ENCODE measurements around the gene ODC1.

Gene ODC1

GRCh38 chr2:10414591-10414990 lies 33.5 kb downstream of the ODC1 start:
- DNase-seq (ENCODE audit: low spot score), result no peak

GRCh38 chr2:10413991-10414451 lies 34.1 kb downstream of the ODC1 start:
- DNase-seq (ENCODE audit: low spot score), result no peak

- DNase-seq (ENCODE audit: low spot score), result no peak
Observed at GRCh38 chr2:10413503-10413902, 34.6 kb downstream of the ODC1 start.

DNA sequence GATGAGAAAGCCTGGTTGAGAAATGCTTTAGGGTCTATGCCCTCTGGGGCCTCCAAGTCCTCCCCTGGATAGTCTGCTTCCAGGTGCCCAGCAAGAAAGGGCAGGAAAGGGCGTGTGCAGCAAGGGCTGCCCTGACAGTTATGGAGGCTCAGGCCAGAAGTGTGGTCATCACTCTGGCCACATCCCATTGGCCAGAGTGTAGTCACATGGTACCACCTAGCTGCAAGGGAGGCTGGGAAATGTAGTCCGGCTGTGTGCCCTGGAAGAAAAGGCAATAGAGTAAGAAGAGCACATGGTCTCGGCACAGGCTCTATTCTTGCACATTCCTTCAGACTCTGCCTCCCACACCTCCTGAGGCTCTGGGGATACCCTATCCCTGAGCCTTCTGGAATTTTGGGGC lies 35.7 kb downstream of the ODC1 start:
- no peak for DNase-seq (ENCODE audit: low spot score)

DNA sequence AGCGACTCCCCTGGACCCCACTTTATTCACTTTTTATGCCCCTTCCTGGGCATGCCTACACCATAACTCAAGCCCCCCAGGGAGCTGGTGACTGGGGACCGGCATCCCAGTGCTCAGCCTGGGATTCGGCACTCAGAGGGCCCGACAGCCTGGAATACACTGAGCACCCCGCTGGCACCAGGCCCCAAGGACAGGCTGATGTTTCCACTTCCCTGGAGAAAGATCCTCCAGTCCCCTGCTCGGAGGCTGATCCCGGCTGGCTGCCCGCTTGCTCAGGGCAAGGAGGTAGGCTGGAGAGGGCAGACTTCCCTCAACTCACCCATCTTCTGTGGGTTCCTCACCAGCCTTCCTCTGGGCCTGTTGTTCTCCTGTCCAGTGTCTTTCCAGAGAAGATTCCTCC lies 36.6 kb downstream of the ODC1 start:
- DNase-seq (ENCODE audit: low spot score), result no peak

DNA sequence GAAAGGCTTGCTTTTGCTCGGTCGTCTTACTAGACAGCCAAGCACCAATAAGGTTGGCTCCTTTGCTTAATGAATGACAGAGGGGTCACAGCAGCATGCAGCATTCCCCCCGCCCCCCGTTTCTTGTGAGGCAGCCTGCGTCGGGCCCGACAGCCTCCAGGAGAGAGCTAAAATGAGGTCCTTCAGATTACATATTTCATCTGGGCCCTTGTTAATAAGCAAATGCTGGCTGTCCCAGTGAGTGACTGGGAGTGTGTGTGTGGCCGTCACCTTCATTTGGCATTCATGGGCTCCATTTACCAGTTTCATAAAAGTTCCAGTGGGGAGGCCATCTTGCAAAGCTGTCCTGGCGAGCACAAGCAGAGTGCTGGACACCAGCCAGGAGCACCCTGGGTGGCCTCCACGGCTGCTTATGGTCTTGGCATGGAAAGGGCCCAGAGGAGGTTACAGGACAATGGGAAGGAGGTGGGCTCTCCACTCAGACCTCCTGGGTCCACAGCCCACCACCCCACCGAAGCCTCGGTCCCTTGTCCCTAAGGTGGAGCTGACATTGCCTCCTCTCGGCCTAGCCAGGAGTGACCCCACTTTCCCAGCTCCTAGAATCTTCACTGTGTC lies 37.2 kb downstream of the ODC1 start:
- no peak for DNase-seq (ENCODE audit: low spot score)

DNA sequence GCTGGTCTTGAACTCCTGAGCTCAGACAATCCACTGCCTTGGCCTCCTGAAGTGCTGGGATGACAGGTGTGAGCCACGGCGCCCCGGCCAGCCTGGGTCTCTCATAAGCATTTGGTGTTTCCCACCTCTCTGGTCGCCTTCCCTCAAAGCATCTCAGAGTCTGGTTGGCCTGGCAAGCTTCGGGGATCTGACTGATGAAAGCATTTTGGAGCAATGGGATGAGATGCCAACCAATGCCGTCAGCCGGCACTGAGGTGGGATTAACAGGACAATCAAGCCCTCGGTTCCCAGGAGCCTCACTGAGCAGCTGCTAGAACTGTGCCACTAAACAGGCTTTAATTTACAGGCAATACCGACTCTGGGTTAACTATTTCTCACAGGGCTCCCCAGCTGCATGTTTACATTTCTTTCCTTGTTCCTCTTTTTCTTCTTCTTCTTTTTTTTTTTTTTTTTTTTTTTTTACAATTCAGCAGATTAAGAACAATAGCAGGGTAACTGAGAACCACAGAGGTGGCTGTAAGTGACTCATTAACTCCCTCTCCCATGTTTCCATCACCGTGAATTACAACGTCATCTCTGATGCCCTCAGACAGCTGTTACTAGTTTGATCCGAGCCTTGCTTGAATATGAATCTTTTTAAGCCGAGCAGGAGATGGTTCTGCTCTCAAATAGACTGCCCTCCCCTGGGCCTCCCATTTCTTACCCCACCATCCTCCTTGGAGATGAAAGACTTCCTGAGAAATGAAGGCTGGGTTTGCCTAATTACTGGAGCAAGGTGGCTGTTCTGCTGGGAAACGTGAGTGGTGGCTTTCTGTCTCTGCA lies 37.9 kb downstream of the ODC1 start:
- DNase-seq (ENCODE audit: low spot score), result no peak

DNA sequence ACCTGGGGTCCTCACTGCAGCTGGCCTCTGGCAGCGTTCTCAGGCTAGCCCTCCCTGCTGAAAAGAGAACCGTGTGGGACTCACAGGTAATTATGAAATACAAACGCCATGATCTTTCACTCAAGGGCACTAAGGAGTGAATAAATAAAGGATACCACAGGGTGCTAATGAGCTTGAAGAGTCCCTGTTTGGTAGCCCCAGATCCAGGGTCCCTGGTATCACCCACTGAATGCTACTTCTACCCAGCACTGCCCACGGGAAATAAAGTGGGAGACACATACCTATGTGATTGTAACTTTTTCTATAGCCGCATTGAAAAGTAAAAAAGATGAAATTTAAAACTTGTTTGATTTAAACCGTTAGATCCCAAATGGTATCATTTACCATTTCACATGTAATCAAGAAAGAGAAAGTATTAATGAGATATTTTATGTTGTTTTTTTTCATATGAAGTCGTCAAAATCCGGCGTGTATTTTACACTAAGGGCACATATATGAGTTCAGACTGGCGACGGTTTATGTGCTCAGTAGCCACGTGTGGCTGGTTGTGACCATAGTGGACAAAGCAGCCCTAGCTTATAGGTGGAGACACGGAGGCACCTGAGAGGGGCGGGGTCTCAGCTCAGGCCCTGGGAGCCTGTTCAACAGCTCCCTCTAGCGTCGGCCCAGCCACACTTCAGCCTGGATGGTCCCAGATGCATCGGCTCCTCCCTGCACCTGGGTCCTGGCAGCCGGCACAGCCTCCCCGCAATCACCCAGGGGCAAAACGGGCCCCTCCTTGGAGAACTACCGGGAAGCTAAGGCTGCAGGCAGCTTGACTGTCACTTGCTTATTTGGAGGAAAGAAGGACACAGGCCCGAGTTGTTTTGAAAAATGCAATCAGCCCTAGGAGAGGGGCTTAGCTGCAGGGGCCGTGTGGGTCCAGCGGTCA lies 39.2 kb downstream of the ODC1 start:
- peak; percentile 60 for DNase-seq (ENCODE audit: low spot score)

- DNase-seq (ENCODE audit: low spot score), result no peak
Observed at GRCh38 chr2:10407841-10408648, 40.1 kb downstream of the ODC1 start.

DNA sequence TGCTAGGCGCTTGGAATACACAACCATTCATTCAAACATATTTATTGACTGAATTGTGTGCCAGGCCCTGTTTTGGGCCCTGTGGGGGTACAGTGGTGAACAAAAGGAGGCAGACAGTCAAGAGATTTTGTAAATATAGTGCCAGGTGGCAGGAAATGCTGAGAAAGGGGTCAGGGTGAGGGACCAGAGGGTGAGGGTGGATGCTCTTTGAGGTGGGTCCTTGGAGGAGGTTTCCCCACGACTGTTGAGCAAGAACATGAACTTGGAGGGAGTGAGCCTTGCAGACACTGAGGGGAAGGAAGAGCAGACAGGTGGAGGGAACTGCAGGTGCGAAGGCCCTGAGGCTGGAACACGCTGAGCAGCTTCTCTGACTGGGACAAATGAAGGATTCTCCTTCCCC lies 40.7 kb downstream of the ODC1 start:
- no peak for DNase-seq (ENCODE audit: low spot score)

- DNase-seq (ENCODE audit: low spot score), result no peak
Observed at GRCh38 chr2:10406491-10407188, 41.5 kb downstream of the ODC1 start.

GRCh38 chr2:10406016-10406415 lies 42.1 kb downstream of the ODC1 start:
- no peak for DNase-seq (ENCODE audit: low spot score)

DNA sequence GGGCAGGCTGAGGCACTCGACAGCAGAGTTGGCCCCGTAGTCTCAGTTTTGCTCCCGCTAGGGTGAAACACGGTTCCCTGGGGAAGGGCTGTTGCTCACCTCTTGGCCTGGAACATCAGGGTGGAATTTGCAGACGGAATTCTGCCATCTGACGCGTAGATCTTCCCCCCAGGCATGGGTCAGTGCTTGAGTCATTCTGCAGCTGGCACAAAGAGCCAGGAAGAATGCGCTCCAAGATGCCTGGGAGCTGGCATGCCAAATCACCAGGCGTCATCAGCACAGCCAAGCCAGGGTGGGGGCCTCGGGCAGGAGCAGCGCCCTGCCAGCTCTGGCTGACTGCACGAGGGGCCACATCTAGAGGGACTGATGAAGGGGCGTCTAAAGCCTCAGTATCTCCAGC lies 42.7 kb downstream of the ODC1 start:
- peak; percentile 54 for DNase-seq (ENCODE audit: low spot score)

DNA sequence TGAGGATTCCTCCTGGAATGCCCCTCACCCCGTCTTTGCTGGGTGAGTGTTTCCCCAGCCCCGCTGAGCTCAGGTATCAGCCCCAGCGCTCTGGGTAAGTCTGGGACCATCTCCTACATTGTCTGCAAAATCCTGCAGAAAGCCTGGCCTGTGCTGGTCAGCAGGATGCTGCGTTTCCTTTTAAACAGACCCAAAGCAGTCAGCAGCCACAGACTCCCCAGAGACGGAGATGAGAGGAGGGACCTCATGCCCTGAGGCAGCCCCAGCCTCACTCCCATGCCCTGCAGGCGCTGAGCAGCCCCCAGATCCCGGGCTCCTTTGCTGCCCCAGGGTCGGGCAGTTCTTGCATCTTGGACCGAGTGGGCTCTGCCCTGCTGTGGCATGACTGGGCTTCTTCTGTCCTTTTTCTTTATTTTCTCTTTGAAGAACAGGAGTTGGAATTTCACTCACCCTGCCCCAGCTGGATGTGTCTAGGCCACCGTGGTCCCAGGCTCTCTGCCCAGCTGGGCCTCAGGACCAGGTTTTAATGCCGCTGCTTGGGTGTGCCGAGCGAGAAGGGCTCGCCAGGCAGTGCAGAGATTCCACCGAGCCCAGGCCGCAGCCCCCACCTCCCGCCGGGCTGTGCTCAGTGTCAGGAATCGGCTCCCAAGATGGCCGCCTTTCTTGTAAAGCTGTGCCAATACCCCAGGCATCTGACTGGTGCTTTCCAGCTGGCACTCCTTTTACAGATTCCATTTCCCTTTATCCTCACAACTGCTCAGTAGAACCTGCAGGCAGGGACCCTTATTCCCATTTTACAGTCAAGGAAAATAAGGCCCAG lies 43.6 kb downstream of the ODC1 start:
- DNase-seq (ENCODE audit: low spot score), result no peak

GRCh38 chr2:10402653-10403215 lies 45.4 kb downstream of the ODC1 start:
- DNase-seq (ENCODE audit: low spot score), result no peak

- DNase-seq (ENCODE audit: low spot score), result no peak
Observed at GRCh38 chr2:10402062-10402585, 46.0 kb downstream of the ODC1 start.

GRCh38 chr2:10400978-10401951 lies 46.9 kb downstream of the ODC1 start:
- no peak for DNase-seq (ENCODE audit: low spot score)

GRCh38 chr2:10400568-10400977 lies 47.6 kb downstream of the ODC1 start:
- DNase-seq (ENCODE audit: low spot score), result peak; percentile 53
